ENCODE data around the gene ANAPC13.

The ANAPC13 gene

GRCh38 chr3:134485718-134486576, at the start of gene ANAPC13, which contains the start of gene CEP63:
ANAPC13 (minus strand) TSS chr3:134485985; CDS start chr3:134482904, 3,081 bp downstream.
CEP63 (plus strand) TSS chr3:134486057; CDS start chr3:134495321, 9,264 bp downstream.
- Histone ChIP-seq H3K27me3 (ENCODE audit: control insufficient read depth, insufficient read depth, low read length) (no peaks in the 10 kb centered on the region), H3K27ac (ENCODE audit: low read depth, low read length) (peak within 1 kb of the TSS; percentile 86), H3K4me1 (ENCODE audit: control insufficient read depth, insufficient read depth, low read length) (peaks cover 13% of the 10 kb centered on the region), H3K36me3 (ENCODE audit: control insufficient read depth, insufficient read depth, low read length) (peaks cover 9% of the 10 kb centered on the region), H3K9ac (ENCODE audit: low read length) (peak within 1 kb of the TSS; percentile 81), H3K4me3 (ENCODE audit: low read length) (peak within 1 kb of the TSS; percentile 72)

GRCh38 chr3:134535186-134535970, 49.6 kb upstream of the ANAPC13 start:
- Histone ChIP-seq H3K27ac (ENCODE audit: low read depth, low read length) (no peak overlapping the region), H3K27me3 (ENCODE audit: control insufficient read depth, insufficient read depth, low read length) (no peaks in the 10 kb centered on the region), H3K4me1 (ENCODE audit: control insufficient read depth, insufficient read depth, low read length) (no peaks in the 10 kb centered on the region), H3K9ac (ENCODE audit: low read length) (no peak overlapping the region), H3K4me3 (ENCODE audit: low read length) (no peak overlapping the region), H3K36me3 (ENCODE audit: control insufficient read depth, insufficient read depth, low read length) (peaks cover 4% of the 10 kb centered on the region)

- no peaks in the 10 kb centered on the region for H3K27me3 ChIP-seq (ENCODE audit: control insufficient read depth, insufficient read depth, low read length)
- H3K36me3 ChIP-seq (ENCODE audit: control insufficient read depth, insufficient read depth, low read length), result peaks cover 4% of the 10 kb centered on the region
- H3K9ac ChIP-seq (ENCODE audit: low read length), result no peak overlapping the region
- no peak overlapping the region for H3K27ac ChIP-seq (ENCODE audit: low read depth, low read length)
- no peak overlapping the region for H3K4me3 ChIP-seq (ENCODE audit: low read length)
- H3K4me1 ChIP-seq (ENCODE audit: control insufficient read depth, insufficient read depth, low read length), result no peaks in the 10 kb centered on the region
These were observed 47.7 kb upstream of the ANAPC13 start for GRCh38 chr3:134533493-134533892.

DNA sequence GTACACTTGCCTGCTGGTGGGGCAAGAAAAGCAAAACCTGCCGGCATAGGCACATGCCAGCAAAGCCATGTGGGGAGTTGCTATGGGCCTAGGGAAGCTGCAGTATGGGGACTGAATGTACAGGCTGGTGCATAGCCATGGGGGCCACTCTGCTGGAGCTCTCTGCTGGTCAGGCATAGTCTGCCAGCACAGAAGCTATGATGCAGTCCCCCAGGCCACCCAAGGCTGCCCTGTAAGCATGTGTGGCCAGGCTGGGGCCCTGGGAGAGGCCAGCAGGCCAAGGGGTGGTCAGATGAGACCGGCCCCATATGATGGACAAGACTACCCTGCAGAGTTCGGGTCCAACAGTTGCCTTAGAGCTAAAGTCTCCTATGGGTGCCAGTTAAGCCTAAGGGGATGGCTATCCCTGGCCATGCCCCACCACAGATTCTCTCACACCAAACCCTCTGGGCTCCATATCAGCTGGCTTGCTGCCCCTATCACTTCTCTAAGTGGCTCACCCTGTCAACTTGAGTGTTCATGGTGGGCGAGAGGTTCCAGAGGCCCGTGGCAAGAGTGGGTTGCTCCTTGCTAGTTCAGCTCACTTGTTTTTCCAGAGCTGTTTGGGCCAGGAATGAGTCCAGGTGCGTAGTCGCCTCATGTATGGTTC, 41.9 kb upstream of the ANAPC13 start:
- Histone ChIP-seq H3K4me1 (ENCODE audit: control insufficient read depth, insufficient read depth, low read length) (no peaks in the 10 kb centered on the region), H3K36me3 (ENCODE audit: control insufficient read depth, insufficient read depth, low read length) (no peaks in the 10 kb centered on the region), H3K9ac (ENCODE audit: low read length) (no peak overlapping the region), H3K27me3 (ENCODE audit: control insufficient read depth, insufficient read depth, low read length) (no peaks in the 10 kb centered on the region), H3K4me3 (ENCODE audit: low read length) (no peak overlapping the region), H3K27ac (ENCODE audit: low read depth, low read length) (no peak overlapping the region)

DNA sequence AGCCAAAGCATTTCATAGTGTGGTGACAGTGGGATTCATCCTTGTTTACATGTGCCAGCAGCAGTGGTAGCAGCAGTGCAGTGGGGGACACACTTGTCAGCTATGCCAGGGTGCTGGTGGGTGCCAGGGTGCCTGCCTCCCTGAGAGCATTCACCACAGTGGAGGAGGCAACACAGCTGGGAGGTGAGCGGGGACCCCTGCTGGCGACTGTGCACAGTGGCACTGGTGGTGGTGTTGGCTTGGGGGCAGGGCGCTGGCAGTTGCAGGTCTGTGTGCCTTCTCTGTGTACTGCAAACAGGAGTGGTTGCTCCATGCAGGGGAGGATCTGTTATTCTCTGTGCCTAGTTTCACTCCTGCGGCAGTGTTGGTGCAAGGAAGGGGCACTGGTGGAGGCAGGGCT, 41.3 kb upstream of the ANAPC13 start:
- H3K27me3 ChIP-seq (ENCODE audit: control insufficient read depth, insufficient read depth, low read length), result no peaks in the 10 kb centered on the region
- no peaks in the 10 kb centered on the region for H3K4me1 ChIP-seq (ENCODE audit: control insufficient read depth, insufficient read depth, low read length)
- no peaks in the 10 kb centered on the region for H3K36me3 ChIP-seq (ENCODE audit: control insufficient read depth, insufficient read depth, low read length)
- H3K4me3 ChIP-seq (ENCODE audit: low read length), result no peak overlapping the region
- no peak overlapping the region for H3K9ac ChIP-seq (ENCODE audit: low read length)
- no peak overlapping the region for H3K27ac ChIP-seq (ENCODE audit: low read depth, low read length)

- no peak overlapping the region for H3K27ac ChIP-seq (ENCODE audit: low read depth, low read length)
- no peak overlapping the region for H3K9ac ChIP-seq (ENCODE audit: low read length)
- H3K4me1 ChIP-seq (ENCODE audit: control insufficient read depth, insufficient read depth, low read length), result no peaks in the 10 kb centered on the region
- H3K27me3 ChIP-seq (ENCODE audit: control insufficient read depth, insufficient read depth, low read length), result no peaks in the 10 kb centered on the region
- no peak overlapping the region for H3K4me3 ChIP-seq (ENCODE audit: low read length)
- H3K36me3 ChIP-seq (ENCODE audit: control insufficient read depth, insufficient read depth, low read length), result no peaks in the 10 kb centered on the region
These were observed 40.5 kb upstream of the ANAPC13 start for GRCh38 chr3:134526319-134526718.

- H3K27me3 ChIP-seq (ENCODE audit: control insufficient read depth, insufficient read depth, low read length), result no peaks in the 10 kb centered on the region
- no peak overlapping the region for H3K27ac ChIP-seq (ENCODE audit: low read depth, low read length)
- no peak overlapping the region for H3K4me3 ChIP-seq (ENCODE audit: low read length)
- no peaks in the 10 kb centered on the region for H3K36me3 ChIP-seq (ENCODE audit: control insufficient read depth, insufficient read depth, low read length)
- H3K4me1 ChIP-seq (ENCODE audit: control insufficient read depth, insufficient read depth, low read length), result no peaks in the 10 kb centered on the region
- no peak overlapping the region for H3K9ac ChIP-seq (ENCODE audit: low read length)
These were observed 39.5 kb upstream of the ANAPC13 start for GRCh38 chr3:134525293-134525692.

- Histone ChIP-seq H3K27ac (ENCODE audit: low read depth, low read length) (no peak overlapping the region), H3K36me3 (ENCODE audit: control insufficient read depth, insufficient read depth, low read length) (no peaks in the 10 kb centered on the region), H3K4me1 (ENCODE audit: control insufficient read depth, insufficient read depth, low read length) (no peaks in the 10 kb centered on the region), H3K4me3 (ENCODE audit: low read length) (no peak overlapping the region), H3K9ac (ENCODE audit: low read length) (no peak overlapping the region), H3K27me3 (ENCODE audit: control insufficient read depth, insufficient read depth, low read length) (no peaks in the 10 kb centered on the region)
These were observed 36.8 kb upstream of the ANAPC13 start for GRCh38 chr3:134522541-134522940.

DNA sequence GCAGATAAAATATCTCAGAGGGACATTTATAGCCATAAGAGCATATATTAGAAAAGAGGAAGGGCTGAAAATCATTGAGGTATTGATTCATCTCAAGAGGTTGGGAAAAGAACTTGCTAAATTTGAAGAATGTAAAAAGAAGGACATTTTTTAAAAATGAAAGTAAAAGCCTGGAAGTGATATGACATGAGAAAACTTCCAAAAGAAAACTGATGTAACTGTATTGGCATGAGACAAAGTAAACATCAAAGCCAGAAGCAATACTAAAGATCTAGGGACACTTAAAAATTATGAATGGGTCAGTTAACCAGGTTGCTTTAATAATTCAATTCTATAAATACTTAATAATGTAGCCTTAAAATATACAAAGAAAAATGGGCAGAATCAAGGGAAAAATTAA, 32.0 kb upstream of the ANAPC13 start:
- no peaks in the 10 kb centered on the region for H3K4me1 ChIP-seq (ENCODE audit: control insufficient read depth, insufficient read depth, low read length)
- no peak overlapping the region for H3K27ac ChIP-seq (ENCODE audit: low read depth, low read length)
- H3K9ac ChIP-seq (ENCODE audit: low read length), result no peak overlapping the region
- no peaks in the 10 kb centered on the region for H3K36me3 ChIP-seq (ENCODE audit: control insufficient read depth, insufficient read depth, low read length)
- H3K4me3 ChIP-seq (ENCODE audit: low read length), result no peak overlapping the region
- no peaks in the 10 kb centered on the region for H3K27me3 ChIP-seq (ENCODE audit: control insufficient read depth, insufficient read depth, low read length)

- H3K9ac ChIP-seq (ENCODE audit: low read length), result no peak overlapping the region
These were observed 31.1 kb upstream of the ANAPC13 start for GRCh38 chr3:134516905-134517304.

DNA sequence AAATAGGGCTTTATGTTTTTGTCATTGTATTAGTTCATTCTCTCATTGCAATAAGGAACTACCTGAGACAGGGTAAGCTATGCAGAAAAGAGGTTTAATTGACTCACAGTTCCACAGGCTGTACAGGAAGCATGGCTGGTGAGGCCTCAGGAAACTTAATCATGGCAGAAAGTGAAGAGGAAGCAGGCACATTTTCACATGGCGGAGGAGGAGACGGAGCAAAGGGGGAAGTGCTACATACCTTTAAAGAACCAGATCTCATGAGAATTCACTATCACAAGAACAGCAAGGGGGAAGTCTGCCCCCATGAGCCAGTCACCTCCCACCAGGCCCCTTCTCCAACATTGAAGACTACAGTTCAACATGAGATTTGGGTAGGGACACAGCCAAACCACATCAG, 25.7 kb upstream of the ANAPC13 start:
- no peaks in the 10 kb centered on the region for H3K4me1 ChIP-seq (ENCODE audit: control insufficient read depth, insufficient read depth, low read length)
- no peak overlapping the region for H3K27ac ChIP-seq (ENCODE audit: low read depth, low read length)
- no peaks in the 10 kb centered on the region for H3K27me3 ChIP-seq (ENCODE audit: control insufficient read depth, insufficient read depth, low read length)
- no peak overlapping the region for H3K4me3 ChIP-seq (ENCODE audit: low read length)
- H3K36me3 ChIP-seq (ENCODE audit: control insufficient read depth, insufficient read depth, low read length), result peaks cover 4% of the 10 kb centered on the region
- no peak overlapping the region for H3K9ac ChIP-seq (ENCODE audit: low read length)

More at GRCh38 chr3:134516905-134517304, 31.1 kb upstream of the ANAPC13 start:
- Histone ChIP-seq H3K27me3 (ENCODE audit: control insufficient read depth, insufficient read depth, low read length) (no peaks in the 10 kb centered on the region), H3K27ac (ENCODE audit: low read depth, low read length) (no peak overlapping the region), H3K36me3 (ENCODE audit: control insufficient read depth, insufficient read depth, low read length) (no peaks in the 10 kb centered on the region), H3K4me3 (ENCODE audit: low read length) (no peak overlapping the region), H3K4me1 (ENCODE audit: control insufficient read depth, insufficient read depth, low read length) (no peaks in the 10 kb centered on the region)

DNA sequence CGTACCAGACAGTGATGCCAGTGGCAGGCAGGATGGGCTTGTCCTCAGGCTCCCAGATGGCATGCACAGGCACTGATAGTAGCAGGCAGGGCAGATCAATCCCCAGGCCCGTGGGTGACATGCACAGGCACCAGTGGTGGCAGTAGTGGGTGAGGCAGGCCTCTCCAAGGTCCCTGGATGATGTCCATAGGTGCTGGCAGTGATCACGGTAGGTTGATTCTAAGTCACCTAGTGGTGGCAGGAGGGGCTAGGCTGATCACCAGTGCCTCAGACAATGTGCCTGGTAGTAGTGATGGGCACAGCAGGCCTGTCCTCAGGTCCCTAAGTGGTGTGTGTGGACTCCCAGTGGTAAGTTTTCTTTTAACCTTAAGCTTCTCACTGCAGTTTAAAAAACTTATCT, 19.7 kb upstream of the ANAPC13 start:
- H3K27me3 ChIP-seq (ENCODE audit: control insufficient read depth, insufficient read depth, low read length), result no peaks in the 10 kb centered on the region
- no peak overlapping the region for H3K9ac ChIP-seq (ENCODE audit: low read length)
- H3K4me1 ChIP-seq (ENCODE audit: control insufficient read depth, insufficient read depth, low read length), result no peaks in the 10 kb centered on the region
- no peak overlapping the region for H3K27ac ChIP-seq (ENCODE audit: low read depth, low read length)
- H3K4me3 ChIP-seq (ENCODE audit: low read length), result no peak overlapping the region
- peaks cover 4% of the 10 kb centered on the region for H3K36me3 ChIP-seq (ENCODE audit: control insufficient read depth, insufficient read depth, low read length)
